Suppressor macrophage (primary cell): ENCODE measurements around the gene ABCB6.

Experiments
- DNase-seq, 4 experiments: peaks; one replicate each; pipeline ENCODE4 v3.0.0-alpha.2; 2020 to 2022

Gene ABCB6

DNA sequence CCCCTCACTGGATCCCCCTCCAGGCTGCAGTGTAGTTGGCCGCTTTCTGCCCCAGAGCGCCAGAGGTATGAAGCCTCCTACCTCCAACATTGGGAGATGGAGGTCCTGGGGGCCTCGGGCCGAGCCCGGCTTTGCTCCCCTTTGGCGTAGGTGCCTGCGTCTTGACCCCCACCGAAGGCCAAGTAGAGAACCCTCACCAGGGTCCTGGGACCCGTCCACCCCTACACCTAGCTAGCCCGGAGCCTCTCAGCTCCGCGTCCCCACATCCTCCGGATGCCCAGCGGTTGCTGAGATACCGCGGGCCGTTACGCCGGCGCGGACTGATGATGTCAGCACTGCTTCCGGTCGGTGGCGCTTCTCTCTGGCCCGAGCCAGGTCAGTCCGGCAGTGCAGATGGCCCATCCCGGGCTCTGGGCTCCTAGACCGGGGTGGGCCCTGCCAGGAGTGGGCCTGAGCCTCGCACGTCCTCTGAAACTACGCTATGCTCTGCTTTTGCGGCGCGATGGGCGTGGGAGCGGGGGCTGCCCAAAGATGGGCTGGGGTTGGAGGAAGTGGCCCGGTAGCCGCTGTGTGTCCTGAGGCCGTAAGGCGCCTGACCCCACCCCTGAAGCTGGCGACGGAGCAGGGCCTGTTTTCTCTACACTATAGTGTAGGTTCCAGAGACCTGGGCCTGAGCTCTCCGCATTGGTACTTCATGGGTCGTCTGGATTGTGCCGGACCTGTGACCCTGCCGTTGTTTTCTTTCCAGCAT, 26.6 kb upstream of the ABCB6 start, which contains the start of the genes GLB1L and STK16:
TSS of gene GLB1L (minus strand) at position 297 of the 751 bp plus-strand sequence. CDS start 1,871 bp downstream, outside the sequence.
TSS of gene STK16 (plus strand) at position 332 of the 751 bp plus-strand sequence. CDS start 521 bp downstream, outside the sequence.
- DNase-seq: peak; percentile 94 to 97 (median 96)

DNA sequence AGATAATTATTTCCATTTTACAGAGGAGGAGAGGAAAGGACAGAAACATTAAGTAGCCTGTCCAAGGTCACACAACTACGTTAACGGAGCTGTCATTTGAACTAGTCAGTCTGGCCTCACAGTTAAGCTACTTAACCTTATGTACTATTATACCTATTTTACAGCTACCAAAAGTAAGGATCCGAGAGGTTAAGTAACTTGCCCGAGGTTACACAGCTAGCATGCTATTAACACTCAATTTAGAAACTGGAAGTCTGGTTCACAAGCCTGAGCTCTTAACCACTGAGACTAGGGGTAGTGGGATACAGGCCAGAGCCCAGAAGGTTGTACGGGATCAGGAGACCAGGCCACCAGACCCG, 26.0 kb upstream of the ABCB6 start:
- no peak for DNase-seq

DNA sequence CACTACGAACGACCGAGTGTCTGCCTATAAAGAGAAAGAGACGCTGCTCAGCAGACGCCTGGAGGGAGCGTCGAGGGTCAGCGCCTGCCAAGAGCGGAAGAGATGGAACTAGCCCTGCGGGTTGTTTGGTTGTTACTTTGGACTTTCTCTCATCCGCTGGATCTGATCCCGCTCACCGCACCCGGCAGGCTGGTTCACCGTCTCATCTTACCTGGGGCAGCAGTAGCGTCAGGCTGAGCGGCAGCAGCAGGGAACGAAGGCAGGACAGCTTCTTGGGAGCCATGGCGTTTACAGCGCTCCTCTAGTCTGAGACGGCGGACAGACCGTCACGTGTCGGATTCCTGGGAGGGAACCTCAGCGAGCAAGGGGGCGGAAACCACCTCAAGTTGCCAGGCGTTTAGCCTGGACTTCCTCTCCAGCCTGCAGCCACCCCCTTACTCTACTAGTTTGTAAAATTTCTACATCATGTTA, 24.6 kb upstream of the ABCB6 start:
- peak; percentile 62 to 82 (median 72) for DNase-seq

DNA sequence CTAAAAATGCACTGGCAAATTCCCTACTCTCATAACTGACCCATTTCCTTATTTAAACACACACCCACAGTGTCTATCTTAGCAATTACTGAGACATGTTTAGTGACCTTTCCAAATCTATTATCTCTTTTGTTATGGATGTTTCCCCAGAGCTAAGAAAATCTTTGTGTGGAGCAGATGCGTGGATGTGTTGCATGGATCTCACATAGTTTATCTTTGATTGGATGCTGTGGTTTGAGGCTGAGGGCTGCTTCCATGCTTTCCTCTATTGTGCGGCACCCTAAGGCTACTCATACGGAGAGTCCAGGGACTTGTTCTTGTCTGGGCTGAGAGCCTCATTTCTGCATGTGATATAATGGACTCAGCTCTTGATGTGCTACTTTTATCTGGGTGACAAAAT, 15.6 kb upstream of the ABCB6 start:
- no peak for DNase-seq

DNA sequence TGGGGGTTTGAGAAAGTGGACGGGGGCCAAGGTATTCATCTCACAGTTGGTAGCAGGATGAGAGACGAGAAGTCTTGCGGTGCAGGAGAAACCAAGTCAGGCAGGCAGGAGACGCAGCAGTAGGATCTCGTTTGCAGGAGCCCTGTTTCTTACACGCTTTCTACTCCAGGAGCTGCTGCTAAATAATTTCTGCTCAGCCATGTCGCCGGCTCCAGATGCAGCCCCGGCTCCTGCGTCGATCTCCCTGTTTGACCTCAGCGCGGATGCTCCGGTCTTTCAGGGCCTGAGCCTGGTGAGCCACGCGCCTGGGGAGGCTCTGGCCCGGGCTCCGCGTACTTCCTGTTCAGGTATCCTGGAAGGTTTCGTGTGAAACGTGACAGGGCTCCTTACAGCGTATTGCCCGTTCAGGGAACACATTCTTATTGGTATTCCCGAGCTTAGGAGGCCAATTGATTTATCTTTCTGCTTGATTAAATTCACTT, 11.3 kb upstream of the ABCB6 start:
- peak; percentile 45 to 71 (median 57) for DNase-seq

DNA sequence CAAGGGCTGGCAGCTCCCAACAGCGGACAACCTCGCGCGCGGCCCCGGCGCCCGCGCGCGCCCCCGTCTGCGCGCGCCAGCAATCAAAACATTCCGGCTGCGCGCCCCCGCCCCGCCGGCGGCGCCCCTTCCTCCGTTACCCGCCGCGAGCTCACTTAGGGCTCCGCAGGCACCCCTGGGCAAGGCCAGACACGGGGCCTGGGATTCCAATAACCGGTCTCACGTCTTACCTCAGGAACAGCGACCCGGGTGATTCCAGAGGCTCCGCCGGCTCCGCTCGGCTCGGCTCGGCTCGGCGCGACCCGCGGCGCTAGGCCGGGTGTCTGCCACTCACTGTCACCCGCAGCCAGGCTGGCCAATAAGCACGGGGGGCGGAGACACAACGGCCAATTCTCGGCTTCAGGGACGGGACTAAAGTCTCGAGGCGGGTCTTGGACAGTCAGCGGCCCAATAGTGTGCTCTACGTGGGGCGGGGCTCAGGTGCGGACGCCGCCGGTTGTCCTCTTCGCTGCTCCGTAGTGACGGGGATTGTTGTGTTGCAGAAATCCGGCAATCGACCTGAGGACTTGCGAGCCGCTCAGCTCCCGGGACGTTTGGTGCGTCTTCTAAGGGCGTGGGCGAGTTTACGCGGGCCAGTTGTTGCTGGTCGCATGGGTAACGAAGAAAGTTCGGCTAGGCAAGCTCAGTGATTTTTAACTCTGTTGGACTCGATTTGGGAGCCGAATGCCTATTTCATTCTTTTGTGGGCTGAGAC, 10.7 kb upstream of the ABCB6 start, which contains the start of the genes ANKZF1 and ATG9A:
TSS of gene ANKZF1 (plus strand) at position 502 of the 754 bp plus-strand sequence. CDS start 452 bp downstream, outside the sequence.
TSS of gene ATG9A (minus strand) at position 332 of the 754 bp plus-strand sequence. CDS start 1,612 bp downstream, outside the sequence.
- DNase-seq: peak; percentile 99

DNA sequence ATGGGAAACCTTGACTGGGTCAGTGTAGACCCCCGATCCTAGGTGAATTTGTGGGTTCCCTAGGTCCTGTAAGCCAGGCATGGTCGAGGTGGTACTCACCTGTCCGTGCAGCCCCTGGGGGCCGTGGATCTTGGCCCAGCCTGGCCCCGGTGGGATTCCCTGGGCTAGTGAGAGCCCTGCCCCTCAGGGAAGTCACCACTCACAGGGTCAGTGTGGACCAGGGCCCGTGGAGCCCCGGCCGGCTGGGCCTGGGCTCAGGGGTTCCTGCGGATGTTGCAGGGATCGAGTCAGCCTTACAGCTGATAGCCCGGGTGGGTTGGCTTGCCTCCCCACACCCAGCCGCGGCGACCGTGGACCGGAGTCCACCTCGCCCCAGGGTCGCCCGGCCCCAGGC, 10.2 kb upstream of the ABCB6 start:
- no peak for DNase-seq

DNA sequence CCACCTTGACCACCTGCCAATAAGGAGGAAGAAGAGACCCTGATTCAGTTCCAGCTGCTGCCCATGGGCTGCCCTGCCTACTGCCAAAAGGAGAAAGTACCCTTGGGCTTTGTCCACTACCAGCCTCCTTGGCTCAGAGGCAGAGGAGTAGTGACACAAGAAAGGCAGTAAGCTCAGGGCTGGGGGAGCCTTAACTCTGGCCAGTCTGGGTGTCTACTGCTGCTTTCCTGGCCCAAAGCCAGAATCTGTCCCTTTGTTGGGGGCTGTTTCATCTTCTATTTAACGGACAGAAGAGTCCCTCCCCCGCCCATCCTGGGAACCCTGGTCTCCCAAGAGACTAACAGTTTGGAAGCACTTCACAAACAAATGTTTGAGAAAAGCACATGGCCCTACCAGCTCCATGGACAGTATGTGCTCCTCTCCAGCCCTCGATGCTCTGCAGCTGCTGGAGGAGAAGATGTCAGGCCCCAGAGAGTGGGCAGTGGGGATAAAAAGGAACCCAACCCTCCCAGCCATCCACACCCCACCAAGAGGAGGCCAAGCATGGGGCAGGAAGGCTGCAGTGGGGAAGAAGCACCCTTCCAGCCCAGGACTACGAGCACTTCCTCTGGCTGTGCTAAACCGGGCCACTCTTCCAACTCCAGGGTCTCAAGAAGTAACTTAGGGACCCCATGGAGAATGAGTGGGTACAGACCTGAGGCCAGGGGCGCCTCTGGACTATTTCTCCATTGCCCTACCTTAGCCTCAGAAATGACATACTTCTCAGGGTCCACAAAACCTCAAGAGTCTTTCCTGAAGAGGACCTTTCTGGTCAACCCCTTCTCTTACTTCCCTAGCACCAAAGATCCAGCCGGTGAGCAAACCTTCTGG, 9.5 kb upstream of the ABCB6 start:
- peak; percentile 26 to 63 (median 47) for DNase-seq

DNA sequence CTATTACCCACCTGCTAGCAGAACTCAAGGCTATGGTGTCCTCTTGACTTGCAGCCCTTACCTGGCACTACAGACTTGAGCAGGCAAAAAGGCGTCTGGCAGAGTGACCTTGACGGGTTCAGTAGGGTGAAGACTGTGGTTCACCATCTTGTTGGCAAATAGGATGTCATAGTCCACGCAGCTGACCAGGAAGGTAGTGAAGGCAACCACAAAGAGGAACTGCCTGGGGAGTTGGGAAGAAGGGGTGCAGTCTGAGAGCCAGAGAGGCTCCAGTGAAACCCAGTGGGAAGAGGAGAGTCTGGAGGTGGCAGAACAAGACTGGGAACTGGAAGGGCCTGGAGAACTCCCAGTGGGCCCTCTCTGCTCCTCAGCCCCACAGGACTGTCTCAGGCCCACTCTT, 6.6 kb upstream of the ABCB6 start:
- peak; percentile 70 to 82 (median 82) for DNase-seq

DNA sequence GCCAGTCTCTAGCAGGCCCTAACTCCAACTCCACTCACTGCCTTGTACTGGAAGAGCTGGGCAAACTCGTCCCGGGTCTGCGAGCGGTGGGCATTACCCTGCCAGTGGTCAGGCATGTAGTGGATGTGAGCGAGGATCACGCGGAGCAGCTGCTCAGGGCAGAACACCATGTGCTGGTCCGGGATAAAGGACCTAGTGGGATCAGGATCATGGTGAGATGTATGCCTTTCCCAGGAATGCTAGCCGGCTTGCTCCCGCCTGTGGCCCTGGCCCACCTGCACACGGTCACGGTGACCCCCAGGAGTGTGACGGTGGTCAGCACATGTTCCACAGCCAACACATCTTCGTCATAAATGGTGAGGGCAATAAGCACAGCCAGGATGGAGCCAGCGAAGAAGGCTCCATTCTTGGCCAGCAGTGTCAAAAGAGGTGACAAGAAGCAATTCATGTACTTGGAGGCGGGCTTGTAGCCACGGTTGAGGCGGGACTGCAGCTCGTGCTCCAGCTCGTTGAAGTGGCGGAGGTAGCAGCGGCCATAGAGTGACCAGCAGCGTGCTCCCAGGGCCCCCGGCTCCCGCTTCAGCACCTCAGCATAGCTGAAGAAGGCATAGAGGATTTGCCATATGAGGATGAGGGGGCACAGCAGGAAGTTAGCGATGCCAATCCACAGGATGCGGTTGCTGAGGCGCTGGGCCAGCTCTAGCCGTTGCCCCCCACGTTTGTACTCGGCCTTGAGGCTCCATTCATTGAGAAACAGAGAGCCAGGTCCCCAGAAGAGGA, 5.3 kb upstream of the ABCB6 start:
- DNase-seq: no peak

DNA sequence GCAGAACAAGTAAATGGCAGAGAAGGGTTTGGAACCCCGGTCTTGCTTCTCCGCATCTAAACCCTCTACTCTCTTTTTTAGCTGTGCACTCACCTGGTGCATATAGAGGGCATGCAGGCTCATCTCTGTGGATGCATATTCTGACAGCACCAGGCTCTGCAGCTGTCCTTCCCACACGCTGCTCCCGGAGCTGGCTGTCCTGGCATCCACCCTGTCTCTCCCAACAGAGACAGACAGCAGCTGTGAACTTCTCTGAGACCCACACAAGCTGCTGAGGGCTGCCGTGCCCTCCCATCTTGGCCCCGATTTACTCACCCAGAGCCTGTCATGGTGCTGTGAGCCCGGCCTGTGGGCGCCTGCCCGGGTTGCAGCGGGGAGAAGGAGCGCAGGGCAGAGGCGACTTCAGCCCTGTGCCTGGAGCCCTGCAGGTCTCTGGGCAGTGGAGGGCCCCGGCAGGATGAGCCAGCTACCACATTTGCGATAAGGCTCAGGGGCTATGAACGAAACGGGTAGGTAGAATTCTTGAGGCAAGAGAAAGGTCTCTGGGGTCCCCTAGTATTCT, 3.3 kb upstream of the ABCB6 start:
- DNase-seq: no peak

DNA sequence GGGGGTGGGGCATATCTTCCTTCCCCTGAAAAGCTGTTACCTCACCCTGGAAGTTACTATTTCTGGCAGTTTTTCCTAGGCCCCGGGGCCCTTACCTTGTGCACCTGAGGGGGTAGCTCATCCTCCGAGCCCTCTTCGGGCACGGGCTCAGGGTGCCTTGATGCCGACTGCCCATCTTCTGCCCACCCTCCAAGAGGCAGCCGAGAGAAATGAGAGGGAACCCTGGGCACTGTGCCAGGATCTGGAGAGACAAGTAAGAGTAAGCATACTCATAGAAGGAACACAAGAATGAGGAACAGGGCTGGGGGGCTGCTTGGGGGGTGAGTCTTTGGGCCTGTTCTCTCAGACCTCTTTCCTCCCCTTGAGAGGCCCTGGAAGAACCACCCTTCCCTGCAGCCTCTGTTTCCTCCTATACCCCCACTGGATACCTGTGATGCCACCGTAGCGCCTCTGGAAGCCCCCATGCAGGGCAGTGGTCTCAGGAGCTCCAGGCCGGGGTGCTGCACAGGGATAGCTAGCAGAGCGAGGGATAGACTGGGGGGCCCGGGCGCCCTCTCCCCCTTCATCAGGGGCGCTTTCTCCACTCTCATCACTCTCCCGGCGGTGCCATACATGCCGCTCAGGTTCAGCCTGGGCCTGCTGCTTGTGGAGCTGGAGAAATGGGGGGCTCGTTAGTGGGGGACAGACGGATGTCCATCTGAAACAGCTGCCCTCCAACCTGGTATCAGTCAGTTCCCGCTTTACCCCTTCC, 2.1 kb upstream of the ABCB6 start:
- peak in 3 of 4 experiments; percentile 31 to 45 (median 39) for DNase-seq

DNA sequence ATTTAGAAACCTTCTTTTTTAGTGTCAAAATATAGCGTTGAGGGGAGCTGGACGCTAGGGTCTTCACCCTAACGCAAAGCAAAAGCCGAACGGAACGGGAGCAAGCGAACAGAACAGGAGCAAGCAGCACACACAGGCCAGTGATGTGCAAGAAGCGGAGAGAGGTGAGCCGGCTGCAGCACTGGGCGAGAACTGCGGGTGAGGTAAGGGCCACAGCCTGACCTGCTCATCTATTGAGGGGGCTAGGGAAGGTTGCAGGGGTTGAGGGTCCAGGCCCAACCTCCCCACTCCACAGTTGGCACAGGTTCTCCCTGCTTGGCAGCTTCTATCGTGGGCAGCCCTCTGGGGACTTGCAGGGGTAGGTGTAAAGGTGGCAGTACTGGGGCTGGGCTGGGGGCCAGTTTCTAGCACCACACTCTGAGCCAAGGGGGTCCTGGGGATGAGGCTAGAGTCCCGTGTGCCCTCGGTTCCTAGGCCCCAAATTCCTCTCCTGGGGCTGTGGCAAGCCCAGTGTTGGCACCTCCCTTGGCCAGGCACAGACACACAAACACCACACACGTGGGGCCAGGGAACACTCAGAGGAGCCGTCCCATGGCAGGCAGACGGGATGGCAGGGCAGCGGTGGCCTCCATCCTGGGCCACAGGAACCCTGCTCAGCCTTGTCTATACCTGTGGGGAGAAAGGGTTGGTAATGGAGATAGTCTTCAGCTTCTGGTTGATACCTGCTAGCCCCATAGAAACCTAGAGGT, 1.2 kb upstream of the ABCB6 start:
- DNase-seq: no peak

DNA sequence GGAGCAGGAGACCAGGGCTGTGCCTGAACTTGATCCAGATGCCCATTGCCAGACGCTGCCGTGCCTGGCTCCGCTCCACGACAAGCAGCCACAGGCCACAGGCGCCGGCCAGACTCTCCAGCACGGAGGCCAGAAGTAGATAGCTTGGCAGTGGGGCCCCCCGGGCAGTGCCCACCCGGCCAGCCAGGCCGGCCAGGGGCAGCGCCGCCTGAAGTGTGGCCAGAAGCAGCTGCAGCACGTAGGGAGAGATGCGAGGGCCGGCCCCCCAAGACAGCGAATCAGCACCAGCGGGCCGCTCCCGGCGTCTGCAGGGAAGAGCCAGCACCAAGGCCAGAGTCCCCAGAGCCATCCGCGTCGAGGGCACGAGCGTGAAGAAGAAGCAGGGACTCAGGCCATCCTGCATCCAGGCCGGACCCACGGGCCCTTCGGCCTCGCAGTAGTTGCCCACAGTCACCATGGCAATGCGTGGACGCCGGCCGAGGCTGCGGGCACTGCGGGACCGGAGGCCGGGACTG, 484 bp downstream of the ABCB6 start:
- DNase-seq: peak; percentile 46 to 76 (median 64)

DNA sequence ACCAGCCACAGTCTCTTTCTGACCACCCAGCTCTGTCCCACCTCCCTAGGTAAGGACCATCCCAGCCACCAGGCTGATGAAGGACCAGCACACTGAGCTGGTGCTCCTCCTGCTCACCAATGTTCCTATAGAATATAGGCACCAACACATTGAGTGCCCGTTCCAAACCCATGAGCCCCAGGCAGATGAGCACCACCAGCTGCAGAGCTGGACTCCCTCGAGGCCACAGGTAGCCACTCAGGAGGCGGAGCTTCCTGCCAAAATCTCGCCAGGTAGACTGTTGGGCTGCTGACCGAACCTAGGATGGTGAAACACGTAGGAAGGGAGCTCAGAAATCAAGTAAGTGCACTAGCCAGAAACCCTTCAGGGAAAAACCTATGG, 2.2 kb downstream of the ABCB6 start:
- DNase-seq: no peak

DNA sequence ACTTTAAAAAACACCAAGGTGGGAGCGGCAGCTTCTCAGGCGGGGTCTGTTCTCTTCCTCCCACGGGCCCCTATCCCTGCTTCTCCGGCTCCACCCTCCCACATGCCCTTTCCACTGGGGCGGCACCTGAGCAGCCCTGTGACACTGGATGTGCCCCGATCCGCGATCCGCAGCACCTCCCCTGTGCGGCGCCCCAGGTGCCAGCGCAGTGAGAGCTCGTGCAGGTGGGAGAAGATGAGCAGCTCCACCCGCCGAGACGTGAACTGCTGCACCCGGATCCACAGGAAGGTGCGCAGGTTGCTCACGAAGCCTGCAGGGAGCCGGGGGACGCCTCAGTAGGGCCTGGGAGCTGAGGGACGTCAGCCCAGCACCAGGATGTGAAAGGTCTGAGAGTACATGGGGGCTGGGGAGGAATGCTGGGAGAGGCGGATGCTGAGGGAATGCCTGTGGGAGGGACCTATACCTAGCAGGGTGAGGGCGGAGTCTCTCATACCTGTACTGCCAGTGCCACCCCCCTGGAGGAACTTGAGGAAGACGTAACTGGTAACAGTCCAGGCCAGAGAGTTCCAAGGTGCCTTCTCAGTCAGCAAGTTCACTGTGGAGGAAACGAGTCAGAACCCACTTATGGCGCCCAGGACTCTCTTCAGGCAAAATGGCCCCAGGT, 2.8 kb downstream of the ABCB6 start:
- no peak for DNase-seq

DNA sequence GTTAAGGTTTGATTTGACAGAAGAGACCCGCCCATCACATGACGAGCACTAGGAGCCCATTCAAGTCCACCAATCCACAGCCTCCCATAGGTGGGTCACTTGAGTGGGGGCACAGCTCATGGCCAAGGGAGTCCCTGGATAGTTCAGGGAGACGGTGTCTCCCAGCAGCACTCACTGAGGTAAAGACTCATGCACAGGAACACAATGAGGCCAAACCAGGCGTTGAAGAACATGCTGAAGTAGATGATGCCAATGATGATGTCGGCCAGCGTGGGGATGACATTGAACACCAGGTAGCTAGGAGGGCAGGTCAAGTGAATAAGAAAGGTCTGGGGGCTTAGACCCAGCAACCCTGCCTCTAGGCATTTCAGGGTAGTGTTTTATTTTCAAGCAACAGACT, 4.0 kb downstream of the ABCB6 start:
- DNase-seq: no peak

DNA sequence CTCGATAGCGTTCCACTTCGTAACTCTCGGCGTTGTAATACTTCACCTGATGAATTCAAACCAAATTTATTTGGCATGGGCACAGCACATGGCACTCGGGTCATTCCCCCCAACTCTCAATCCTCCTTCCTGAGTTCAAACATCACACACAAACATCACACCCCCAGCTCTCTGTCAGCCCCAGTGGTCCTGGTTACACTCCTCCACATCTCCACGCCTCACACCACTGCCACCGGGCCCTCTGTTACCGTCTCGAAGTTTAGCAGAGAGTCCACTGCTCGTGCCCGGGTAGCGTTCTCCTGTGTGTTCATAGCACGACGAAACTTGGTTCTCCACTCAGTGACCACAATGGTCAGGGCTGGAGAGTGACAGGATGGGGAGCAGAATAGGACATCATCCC, 4.6 kb downstream of the ABCB6 start:
- DNase-seq: no peak
